DOHH2 (cell line): ENCODE measurements around the gene SLCO1C1.

Experiments
- CTCF ChIP-seq: fragments of 200-600 bp; sonication (generic); IDR thresholded peaks from one replicate; pipeline ENCODE4 v1.5.1; 2014; ENCODE audit warnings: antibody characterized with exemption, mild to moderate bottlenecking, low read depth, low read length; ENCODE audit not compliant: poor library complexity, severe bottlenecking
- EZH2phosphoT487 ChIP-seq: fragments of 200-600 bp; sonication (generic); IDR thresholded peaks from 2 replicates; pipeline ENCODE4 v1.6.1; 2017; ENCODE audit warnings: borderline replicate concordance, mild to moderate bottlenecking, antibody characterized with exemption, low read length, moderate library complexity, mixed read lengths

- no peak for TF ChIP-seq CTCF
- no peak for TF ChIP-seq EZH2phosphoT487
These were observed 27.0 kb downstream of the SLCO1C1 start for GRCh38 chr12:20722142-20722541.
